Astrocyte of the spinal cord (primary cell): ENCODE data around the gene PTPRD.

Source experiments
- DNase-seq: peaks from one replicate; pipeline ENCODE4 v3.0.0; 2011; ENCODE audit warnings: low read depth, low spot score
- H3K4me3 ChIP-seq: 2 replicates; pipeline ENCODE4 v1.5.1; 2011; ENCODE audit warnings: low read depth, mild to moderate bottlenecking, low read length, moderate library complexity
- in situ Hi-C: cut with HindIII; loops from 2 replicates; pipeline ENCODE4 v1.10.0; 2017; ENCODE audit warnings: low sequenced_read_pairs
- TF ChIP-seq, protein P1 (sequence below): IDR thresholded peaks from 2 replicates; pipeline ENCODE4 v1.5.1; 2012; ENCODE audit warnings: low read depth, mild to moderate bottlenecking, low read length, inconsistent platforms

The PTPRD gene

DNA sequence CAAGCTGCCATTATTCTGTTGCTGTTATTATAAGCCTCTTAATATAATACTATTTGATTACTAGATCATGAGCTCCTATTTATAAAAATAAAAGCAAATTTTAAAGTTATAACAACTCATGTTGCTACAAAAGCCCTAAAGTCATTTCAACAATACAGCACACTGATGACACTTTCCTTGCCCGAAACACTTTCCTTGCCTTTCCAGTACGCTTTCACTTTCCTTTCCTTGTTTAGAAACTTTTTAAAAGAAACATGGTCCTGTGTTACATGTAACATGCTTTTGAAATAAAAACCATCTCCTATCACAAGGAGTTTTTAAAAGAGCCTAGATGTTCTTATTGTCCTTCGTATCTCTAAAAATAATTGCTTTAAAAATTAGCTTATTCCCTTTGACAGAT is 688.4 kb downstream of the PTPRD start:
- TF ChIP-seq, protein P1, sequence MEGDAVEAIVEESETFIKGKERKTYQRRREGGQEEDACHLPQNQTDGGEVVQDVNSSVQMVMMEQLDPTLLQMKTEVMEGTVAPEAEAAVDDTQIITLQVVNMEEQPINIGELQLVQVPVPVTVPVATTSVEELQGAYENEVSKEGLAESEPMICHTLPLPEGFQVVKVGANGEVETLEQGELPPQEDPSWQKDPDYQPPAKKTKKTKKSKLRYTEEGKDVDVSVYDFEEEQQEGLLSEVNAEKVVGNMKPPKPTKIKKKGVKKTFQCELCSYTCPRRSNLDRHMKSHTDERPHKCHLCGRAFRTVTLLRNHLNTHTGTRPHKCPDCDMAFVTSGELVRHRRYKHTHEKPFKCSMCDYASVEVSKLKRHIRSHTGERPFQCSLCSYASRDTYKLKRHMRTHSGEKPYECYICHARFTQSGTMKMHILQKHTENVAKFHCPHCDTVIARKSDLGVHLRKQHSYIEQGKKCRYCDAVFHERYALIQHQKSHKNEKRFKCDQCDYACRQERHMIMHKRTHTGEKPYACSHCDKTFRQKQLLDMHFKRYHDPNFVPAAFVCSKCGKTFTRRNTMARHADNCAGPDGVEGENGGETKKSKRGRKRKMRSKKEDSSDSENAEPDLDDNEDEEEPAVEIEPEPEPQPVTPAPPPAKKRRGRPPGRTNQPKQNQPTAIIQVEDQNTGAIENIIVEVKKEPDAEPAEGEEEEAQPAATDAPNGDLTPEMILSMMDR = no peak
- no peak overlapping the region for H3K4me3 ChIP-seq
- DNase-seq = no peak
- in situ Hi-C loops = no loop called here

DNA sequence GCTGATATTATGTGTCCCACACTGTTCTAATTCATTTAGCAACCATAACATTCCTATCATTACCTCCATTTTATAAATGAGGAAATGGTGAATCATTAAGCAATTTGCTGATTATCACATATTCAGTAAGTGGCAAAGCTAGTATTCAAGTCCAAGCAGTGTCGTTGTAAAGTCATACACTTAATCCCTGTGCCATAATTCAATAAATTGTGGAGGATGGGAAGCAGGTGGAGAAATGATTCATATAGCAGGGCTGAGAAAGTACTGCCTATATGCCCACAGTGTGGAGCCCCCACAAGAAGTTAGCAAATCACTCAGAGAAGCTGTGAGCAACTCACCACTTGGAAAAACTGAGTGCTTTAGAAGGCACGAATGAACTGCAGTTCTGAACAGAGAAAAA is 691.0 kb downstream of the PTPRD start:
- TF ChIP-seq, protein P1 = no peak
- no peak overlapping the region for H3K4me3 ChIP-seq
- in situ Hi-C loops = no loop called here
- no peak for DNase-seq

DNA sequence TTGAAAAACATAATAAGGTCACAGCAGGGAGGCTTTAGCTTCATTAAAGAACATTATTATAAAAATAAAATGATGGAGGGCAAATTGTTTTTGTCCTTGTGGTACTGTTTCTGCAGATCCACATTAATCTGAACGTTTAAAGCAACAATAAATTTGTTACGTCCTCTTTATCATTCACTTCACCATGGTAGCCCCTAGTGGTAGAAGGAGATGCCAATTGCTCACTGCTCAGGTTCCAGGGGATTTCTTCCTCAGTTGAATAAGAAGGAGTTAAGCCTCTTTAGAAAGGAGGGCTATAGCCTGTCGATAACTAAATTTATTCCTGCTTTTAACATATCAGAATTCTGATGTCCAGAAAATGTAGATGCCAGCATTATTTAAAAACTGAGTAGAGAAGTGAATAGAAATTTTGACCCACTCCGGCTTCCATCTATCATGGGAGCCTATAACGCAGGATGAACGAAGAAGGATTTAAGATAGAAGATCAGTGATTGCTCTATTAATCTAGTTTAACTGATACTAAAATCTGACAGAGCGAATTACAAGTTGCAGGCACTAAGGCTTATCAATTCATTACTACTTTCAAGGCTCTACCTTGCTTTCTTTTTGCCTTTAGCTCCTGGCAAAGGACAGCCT is 692.3 kb downstream of the PTPRD start:
- no peak for DNase-seq
- H3K4me3 ChIP-seq = no peak overlapping the region
- in situ Hi-C loops = no loop called here
- TF ChIP-seq, protein P1 = peak; percentile 36

GRCh38 chr9:9919174-9919775 is 693.5 kb downstream of the PTPRD start:
- H3K4me3 ChIP-seq = no peak overlapping the region
- in situ Hi-C loops = no loop called here
- TF ChIP-seq, protein P1 = no peak
- no peak for DNase-seq

GRCh38 chr9:9917400-9917799 is 695.4 kb downstream of the PTPRD start:
- no peak overlapping the region for H3K4me3 ChIP-seq
- in situ Hi-C loops = no loop called here
- no peak for DNase-seq
- TF ChIP-seq, protein P1 = no peak

DNA sequence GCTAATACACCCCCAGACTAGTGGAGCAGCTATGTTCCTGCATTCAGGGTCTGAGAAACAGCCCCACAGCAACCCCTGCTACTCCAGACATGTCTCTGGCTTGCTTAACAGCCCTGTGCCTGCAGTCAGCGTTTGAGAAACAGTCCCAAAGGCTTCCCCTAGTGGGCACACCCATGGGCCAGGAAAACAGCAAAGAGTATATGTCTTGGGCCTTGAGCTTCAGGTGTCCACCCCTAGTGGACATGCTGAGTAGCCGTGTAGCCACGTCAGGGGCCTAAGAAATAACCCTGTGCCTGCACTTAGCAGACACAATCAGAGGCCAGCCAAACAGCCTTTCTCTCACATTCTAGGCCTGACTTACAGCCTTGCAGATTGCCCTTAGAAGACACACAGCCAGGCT is 698.6 kb downstream of the PTPRD start:
- in situ Hi-C loops = no loop called here
- no peak overlapping the region for H3K4me3 ChIP-seq
- no peak for DNase-seq
- TF ChIP-seq, protein P1 = no peak
